ENCODE data around the gene TSEN34. TPM values are rescaled to one million over a fixed set of nuclear protein-coding genes. Genes with fewer than 3 reads are reported as not detected.

Gene TSEN34
- total and polyA plus RNA-seq, 7 donors = 15.5 to 44.6 (median 20.2) TPM

DNA sequence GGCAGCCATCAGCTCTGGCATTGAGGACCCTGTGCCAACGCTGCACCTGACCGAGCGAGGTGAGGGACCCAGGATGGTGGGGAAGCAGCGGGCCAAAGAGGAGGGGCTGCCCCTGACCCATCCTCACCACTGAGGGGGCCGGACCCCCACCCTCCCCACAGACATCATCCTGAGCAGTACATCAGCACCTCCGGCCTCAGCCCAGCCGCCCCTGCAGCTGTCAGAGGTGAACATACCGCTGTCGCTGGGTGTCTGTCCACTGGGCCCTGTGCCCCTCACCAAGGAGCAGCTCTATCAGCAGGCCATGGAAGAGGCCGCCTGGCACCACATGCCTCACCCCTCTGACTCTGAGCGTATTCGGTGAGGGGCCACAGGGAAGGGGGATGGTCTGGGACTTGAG, 38.8 kb upstream of the TSEN34 start:
- peak in 2 of 4 donors; percentile 9 to 13 for ATAC-seq
- no peak for DNase-seq
- Histone ChIP-seq H3K9me3 (no peaks in the 10 kb centered on the region), H3K27me3 (ENCODE audit: insufficient read depth in 3 of 3, low read length in 2 of 3) (no peaks in the 10 kb centered on the region), H3K36me3 (ENCODE audit: insufficient read depth in 1 of 2, low read depth in 1 of 2) (peaks cover 11 to 99% of the 10 kb centered on the region in 2 donors), H3K27ac (no peak overlapping the region), H3K4me3 (no peak overlapping the region), H3K4me1 (no peaks in the 10 kb centered on the region)
- WGBS, 3 donors = 81 to 90% (median 87%) methylated on average over 12 of the region's 12 CpGs
- TF ChIP-seq, protein P1, sequence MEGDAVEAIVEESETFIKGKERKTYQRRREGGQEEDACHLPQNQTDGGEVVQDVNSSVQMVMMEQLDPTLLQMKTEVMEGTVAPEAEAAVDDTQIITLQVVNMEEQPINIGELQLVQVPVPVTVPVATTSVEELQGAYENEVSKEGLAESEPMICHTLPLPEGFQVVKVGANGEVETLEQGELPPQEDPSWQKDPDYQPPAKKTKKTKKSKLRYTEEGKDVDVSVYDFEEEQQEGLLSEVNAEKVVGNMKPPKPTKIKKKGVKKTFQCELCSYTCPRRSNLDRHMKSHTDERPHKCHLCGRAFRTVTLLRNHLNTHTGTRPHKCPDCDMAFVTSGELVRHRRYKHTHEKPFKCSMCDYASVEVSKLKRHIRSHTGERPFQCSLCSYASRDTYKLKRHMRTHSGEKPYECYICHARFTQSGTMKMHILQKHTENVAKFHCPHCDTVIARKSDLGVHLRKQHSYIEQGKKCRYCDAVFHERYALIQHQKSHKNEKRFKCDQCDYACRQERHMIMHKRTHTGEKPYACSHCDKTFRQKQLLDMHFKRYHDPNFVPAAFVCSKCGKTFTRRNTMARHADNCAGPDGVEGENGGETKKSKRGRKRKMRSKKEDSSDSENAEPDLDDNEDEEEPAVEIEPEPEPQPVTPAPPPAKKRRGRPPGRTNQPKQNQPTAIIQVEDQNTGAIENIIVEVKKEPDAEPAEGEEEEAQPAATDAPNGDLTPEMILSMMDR (IDR thresholded peaks at IDR 0.05) = no peak
- intact Hi-C loops (cut with DNase I) = no loop called here

DNA sequence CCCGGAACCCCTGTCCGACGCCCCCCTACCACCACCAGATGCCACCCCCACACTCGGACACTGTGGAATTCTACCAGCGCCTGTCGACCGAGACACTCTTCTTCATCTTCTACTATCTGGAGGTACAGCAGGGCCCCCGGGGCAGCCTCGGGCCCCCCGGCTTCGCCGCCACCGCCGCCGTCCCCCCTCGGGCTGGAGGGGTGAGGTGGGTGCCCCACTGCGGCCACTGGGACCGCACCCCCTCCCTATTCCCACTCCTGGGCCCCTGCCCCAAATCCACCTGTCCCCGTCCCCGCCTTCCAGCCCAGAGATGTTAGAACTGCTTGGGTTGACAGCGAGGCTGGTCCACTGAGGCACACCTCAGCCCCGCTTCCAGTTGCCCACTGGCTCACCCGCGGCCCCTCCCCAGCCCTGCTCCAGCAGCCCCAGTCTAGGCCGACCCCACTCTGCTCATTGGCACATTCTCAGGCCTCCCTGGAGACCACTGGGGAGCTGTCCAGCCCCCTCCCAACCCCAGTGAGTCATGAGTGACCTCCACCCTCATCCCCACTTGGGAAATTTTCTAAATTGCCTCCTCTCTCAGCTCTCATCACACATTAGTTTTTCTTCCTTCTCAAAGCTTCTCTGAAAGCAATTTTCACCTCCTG, 38.1 kb upstream of the TSEN34 start:
- no peak for DNase-seq
- H3K4me1 ChIP-seq = no peaks in the 10 kb centered on the region
- H3K4me3 ChIP-seq = no peak overlapping the region
- H3K27me3 ChIP-seq (ENCODE audit: insufficient read depth in 3 of 3, low read length in 2 of 3) = no peaks in the 10 kb centered on the region
- H3K9me3 ChIP-seq = no peaks in the 10 kb centered on the region
- no peak overlapping the region for H3K27ac ChIP-seq
- TF ChIP-seq, protein P1 (IDR thresholded peaks at IDR 0.05) = no peak
- ATAC-seq = peak in 3 of 4 donors; percentile 7 to 17 (median 10)
- H3K36me3 ChIP-seq (ENCODE audit: insufficient read depth in 1 of 2, low read depth in 1 of 2) = peaks cover 10 to 99% of the 10 kb centered on the region in 2 donors
- intact Hi-C loops (cut with DNase I) = no loop called here
- 84 to 89% (median 87%) methylated on average over 22 to 25 of the region's 25 CpGs for WGBS, 3 donors

- Histone ChIP-seq H3K36me3 (ENCODE audit: insufficient read depth in 1 of 2, low read depth in 1 of 2) (peaks cover 10 to 95% of the 10 kb centered on the region in 2 donors), H3K9me3 (no peaks in the 10 kb centered on the region), H3K27me3 (ENCODE audit: insufficient read depth in 3 of 3, low read length in 2 of 3) (no peaks in the 10 kb centered on the region), H3K4me1 (peaks cover 7% of the 10 kb centered on the region), H3K4me3 (no peak overlapping the region), H3K27ac (no peak overlapping the region)
- TF ChIP-seq, protein P1 (IDR thresholded peaks at IDR 0.05) = no peak
- DNase-seq = no peak
- intact Hi-C loops (cut with DNase I) = no loop called here
- WGBS, 3 donors = 68 to 78% (median 69%) methylated on average over 10 of the region's 10 CpGs
- peak in 2 of 4 donors; percentile 14 to 15 for ATAC-seq
Observed at GRCh38 chr19:54153731-54154326, 37.3 kb upstream of the TSEN34 start.

- ATAC-seq (no peak), DNase-seq (no peak)
- 70 to 74% (median 70%) methylated on average over 18 of the region's 18 CpGs for WGBS, 3 donors
- intact Hi-C loops (cut with DNase I) = no loop called here
- H3K27ac ChIP-seq = no peak overlapping the region
- H3K4me1 ChIP-seq = peaks cover 9% of the 10 kb centered on the region
- H3K36me3 ChIP-seq (ENCODE audit: insufficient read depth in 1 of 2, low read depth in 1 of 2) = peaks cover 10 to 86% of the 10 kb centered on the region in 2 donors
- no peak overlapping the region for H3K4me3 ChIP-seq
- no peaks in the 10 kb centered on the region for H3K27me3 ChIP-seq (ENCODE audit: insufficient read depth in 3 of 3, low read length in 2 of 3)
- no peaks in the 10 kb centered on the region for H3K9me3 ChIP-seq
- TF ChIP-seq, protein P1 (IDR thresholded peaks at IDR 0.05) = no peak
Observed at GRCh38 chr19:54154603-54155345, 36.3 kb upstream of the TSEN34 start.
